HG03460 (cell line): ENCODE measurements around the gene MOBP.

Experiments
- ATAC-seq: cut with Tn5 transposase; IDR thresholded peaks from one replicate; pipeline ENCODE4 v1.9.1; 2021; ENCODE audit not compliant: unreplicated experiment

MOBP gene

GRCh38 chr3:39494781-39495180 lies 27.3 kb downstream of the MOBP start:
- ATAC-seq = no peak

GRCh38 chr3:39497753-39498152 lies 30.3 kb downstream of the MOBP start:
- no peak for ATAC-seq

- ATAC-seq = no peak
Observed at GRCh38 chr3:39499651-39500273, 32.3 kb downstream of the MOBP start.

GRCh38 chr3:39501059-39501458 lies 33.6 kb downstream of the MOBP start:
- ATAC-seq = no peak

GRCh38 chr3:39501968-39502837 lies 34.7 kb downstream of the MOBP start:
- ATAC-seq = no peak

- no peak for ATAC-seq
Observed at GRCh38 chr3:39502838-39503145, 35.3 kb downstream of the MOBP start.

- no peak for ATAC-seq
Observed at GRCh38 chr3:39505866-39506742, 38.6 kb downstream of the MOBP start.

GRCh38 chr3:39506863-39507262 lies 39.4 kb downstream of the MOBP start:
- ATAC-seq = no peak

GRCh38 chr3:39513791-39514369 lies 46.4 kb downstream of the MOBP start:
- no peak for ATAC-seq

GRCh38 chr3:39515681-39516441 lies 48.4 kb downstream of the MOBP start:
- ATAC-seq = no peak

- no peak for ATAC-seq
Observed at GRCh38 chr3:39519103-39519502, 51.6 kb downstream of the MOBP start.

- ATAC-seq = no peak
Observed at GRCh38 chr3:39519554-39520288, 52.2 kb downstream of the MOBP start.

- ATAC-seq = no peak
Observed at GRCh38 chr3:39521456-39521855, 54.0 kb downstream of the MOBP start.

GRCh38 chr3:39524107-39524506 lies 56.6 kb downstream of the MOBP start:
- ATAC-seq = no peak

- no peak for ATAC-seq
Observed at GRCh38 chr3:39528844-39529243, 61.4 kb downstream of the MOBP start.

- ATAC-seq = no peak
Observed at GRCh38 chr3:39529577-39529976, 62.1 kb downstream of the MOBP start.

GRCh38 chr3:39531066-39531465 lies 63.6 kb downstream of the MOBP start:
- ATAC-seq = no peak

GRCh38 chr3:39531665-39532064 lies 64.2 kb downstream of the MOBP start:
- ATAC-seq = no peak

- ATAC-seq = no peak
Observed at GRCh38 chr3:39532777-39533176, 65.3 kb downstream of the MOBP start.

GRCh38 chr3:39533226-39533625 lies 65.7 kb downstream of the MOBP start:
- no peak for ATAC-seq
